Gastroesophageal sphincter (tissue), 4 donors: Measurements from ENCODE around the gene COG8. TPM values are rescaled to one million over a fixed set of nuclear protein-coding genes. Genes with fewer than 3 reads are reported as not detected.

Experiments used
- ATAC-seq: fragments of 150-250 bp; one replicate; pipeline ENCODE4 v1.9.1; 2016; ENCODE audit warnings: mild to moderate bottlenecking, moderate library complexity
- H3K27ac ChIP-seq, 4 donors: fragments of 200-600 bp; sonication (generic) in 3 of 4; 1 replicate in 3 of 4; 2 replicates in 1 of 4; pipeline ENCODE4 v1.5.1; 2016 to 2019
- H3K27me3 ChIP-seq: fragments of 200-600 bp; sonication (generic); one replicate; pipeline ENCODE4 v1.5.1; 2019
- H3K36me3 ChIP-seq, 2 donors: fragments of 200-600 bp; sonication (generic); one replicate each; pipeline ENCODE4 v1.5.1; 2019; ENCODE audit warnings: control low read depth in 1 of 2
- H3K4me1 ChIP-seq, 3 donors: fragments of 200-600 bp; sonication (generic); 1 replicate in 2 of 3; 2 replicates in 1 of 3; pipeline ENCODE4 v1.5.1; 2016 to 2019; ENCODE audit warnings: control low read depth in 2 of 3
- H3K4me3 ChIP-seq, 2 donors: fragments of 200-600 bp; sonication (generic); one replicate each; pipeline ENCODE4 v1.5.1; 2019; ENCODE audit warnings: mild to moderate bottlenecking in 1 of 2, moderate library complexity in 1 of 2
- H3K9me3 ChIP-seq, 3 donors: fragments of 200-600 bp; sonication (generic); one replicate each; pipeline ENCODE4 v1.5.1; 2017 to 2019; ENCODE audit warnings: control low read depth in 2 of 3
- CTCF ChIP-seq, 4 experiments: fragments of 200-600 bp in 2 of 4; fragments of 450-650 bp in 2 of 4; sonication (generic) in 1 of 4; IDR thresholded peaks; one replicate each; pipeline ENCODE4 v1.5.1; 2017 to 2019; ENCODE audit warnings: antibody characterized with exemption in 4 of 4, mild to moderate bottlenecking in 2 of 4, moderate library complexity in 2 of 4
- EP300 ChIP-seq: sonication (generic); formaldehyde crosslinking; IDR thresholded peaks from one replicate; pipeline ENCODE4 v1.6.1; 2017; ENCODE audit warnings: antibody characterized with exemption, mild to moderate bottlenecking
- POLR2A ChIP-seq, 2 donors: fragments of 450-650 bp; IDR thresholded peaks; one replicate each; pipeline ENCODE4 v1.6.1; 2017; ENCODE audit warnings: antibody characterized with exemption in 2 of 2, mild to moderate bottlenecking in 2 of 2, moderate library complexity in 1 of 2
- POLR2AphosphoS5 ChIP-seq: sonication (generic); formaldehyde crosslinking; IDR thresholded peaks from one replicate; pipeline ENCODE4 v1.6.1; 2017; ENCODE audit warnings: antibody characterized with exemption
- WGBS, 2 donors: methylation state at CpG; one replicate each; pipeline ENCODE4 v1.1.5; 2018; ENCODE audit warnings: low coverage in 1 of 2; 5-methylcytosine and 5-hydroxymethylcytosine counted together
- total RNA-seq, 4 donors: library from RNA; depleted of rRNA; stranded (reverse); fragments of >200 nt; gene quantifications; one replicate each; pipeline ENCODE4 v1.1.0, GENCODE V29; 2016

The COG8 gene
- total RNA-seq, 4 donors from 2014 or later: 33.3 to 48.6 (median 43.5) TPM

DNA sequence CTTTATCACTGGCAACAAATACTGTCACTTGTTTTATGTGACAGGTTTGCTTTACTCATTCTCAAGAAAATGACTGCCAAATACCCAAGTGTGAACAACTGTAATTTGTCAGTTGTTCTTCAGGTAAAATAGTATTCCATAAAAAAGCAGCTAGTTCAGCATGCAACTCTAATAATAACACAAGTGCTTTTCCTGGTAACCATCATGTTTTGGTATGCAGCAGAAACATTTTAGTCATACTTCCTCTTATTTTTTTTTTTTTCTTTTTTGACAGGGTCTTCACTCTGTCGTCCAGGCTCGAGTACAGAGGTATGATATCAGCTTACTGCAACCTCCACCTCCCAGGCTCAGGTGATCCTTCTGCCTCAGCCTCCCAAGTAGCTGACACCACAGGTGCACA, 41.9 kb upstream of the COG8 start:
- Histone ChIP-seq H3K27ac (no peak overlapping the region), H3K4me1 (peaks cover 0 to 36% (median 0%) of the 10 kb centered on the region in 3 donors), H3K36me3 (peaks cover 0 to 81% of the 10 kb centered on the region in 2 donors), H3K4me3 (no peak overlapping the region), H3K9me3 (no peaks in the 10 kb centered on the region), H3K27me3 (no peaks in the 10 kb centered on the region)
- 51 to 72% methylated on average over 2 of the region's 2 CpGs for WGBS, 2 donors
- ATAC-seq: no peak
- TF ChIP-seq CTCF (IDR thresholded peaks at IDR 0.05): no peak
- TF ChIP-seq EP300: no peak

- TF ChIP-seq EP300 (no peak), POLR2A (IDR thresholded peaks at IDR 0.05) (no peak), CTCF (IDR thresholded peaks at IDR 0.05) (no peak), POLR2AphosphoS5 (no peak)
- Histone ChIP-seq H3K27ac (no peak overlapping the region), H3K36me3 (peaks cover 0 to 85% of the 10 kb centered on the region in 2 donors), H3K4me1 (peaks cover 0 to 20% (median 0%) of the 10 kb centered on the region in 3 donors), H3K27me3 (no peaks in the 10 kb centered on the region), H3K9me3 (no peaks in the 10 kb centered on the region), H3K4me3 (no peak overlapping the region)
- no peak for ATAC-seq
- WGBS, 2 donors: 30 to 50% methylated on average over 1 of the region's 1 CpG
Measured at GRCh38 chr16:69378760-69379159, 39.4 kb upstream of the COG8 start.

DNA sequence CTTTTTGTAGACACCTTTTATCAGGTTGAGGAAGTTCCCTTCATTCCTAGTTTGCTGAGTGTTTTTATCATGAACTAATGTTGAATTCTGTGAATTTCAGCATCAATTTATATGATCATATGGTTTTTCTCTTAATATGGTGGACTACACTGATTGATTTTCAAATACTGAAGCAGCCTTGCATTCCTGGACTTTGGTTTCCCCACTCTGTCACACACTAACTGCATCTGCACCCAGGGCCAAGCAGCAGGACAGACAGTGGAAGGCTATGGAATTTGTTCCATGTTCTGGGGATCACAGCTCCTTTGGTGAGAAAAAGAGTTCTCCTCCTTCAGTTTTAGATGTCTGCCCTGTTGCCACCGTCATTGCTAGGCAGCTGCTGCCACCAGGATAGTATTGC, 38.7 kb upstream of the COG8 start:
- H3K36me3 ChIP-seq: peaks cover 0 to 85% of the 10 kb centered on the region in 2 donors
- no peak for ATAC-seq
- H3K4me3 ChIP-seq: no peak overlapping the region
- no peaks in the 10 kb centered on the region for H3K9me3 ChIP-seq
- peaks cover 0 to 15% (median 0%) of the 10 kb centered on the region in 3 donors for H3K4me1 ChIP-seq
- no peaks in the 10 kb centered on the region for H3K27me3 ChIP-seq
- 100% methylated on average over 1 of the region's 1 CpG; no CpG with 5 or more reads in 1 of the 2 donors for WGBS, 2 donors
- H3K27ac ChIP-seq: no peak overlapping the region
- TF ChIP-seq EP300 (no peak), POLR2A (IDR thresholded peaks at IDR 0.05) (no peak), POLR2AphosphoS5 (no peak), CTCF (IDR thresholded peaks at IDR 0.05) (no peak)

DNA sequence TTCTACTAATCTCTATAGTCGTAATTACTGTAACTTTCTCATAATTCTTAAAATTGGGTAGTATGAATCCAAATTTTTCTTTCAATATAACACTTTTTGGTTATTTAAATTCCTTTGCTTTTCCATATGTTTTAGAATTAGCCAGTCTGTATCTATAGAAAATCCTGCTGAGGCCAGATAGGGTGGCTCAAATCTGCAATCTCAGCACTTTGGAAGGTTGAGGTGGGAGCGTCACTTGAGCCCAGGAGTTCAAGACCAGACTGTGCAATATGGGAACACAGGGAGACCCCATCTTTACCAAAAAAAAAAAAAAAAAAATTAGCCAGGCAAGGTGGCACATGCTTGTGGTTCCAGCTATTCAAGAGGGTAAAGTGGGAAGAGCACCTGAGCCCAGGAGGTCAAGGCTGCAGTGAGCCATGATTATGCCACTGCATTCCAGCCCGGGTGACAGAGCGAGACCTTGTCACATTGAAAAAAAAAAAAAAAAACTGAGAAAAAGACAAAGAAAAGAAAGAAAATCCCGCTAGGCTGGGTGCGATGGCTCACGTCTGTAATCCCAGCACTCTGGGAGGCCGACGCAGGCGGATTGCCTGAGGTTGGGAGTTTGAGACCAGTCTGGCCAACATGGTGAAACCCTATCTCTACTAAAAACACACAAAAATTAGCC, 37.2 kb upstream of the COG8 start:
- no peaks in the 10 kb centered on the region for H3K27me3 ChIP-seq
- peaks cover 0 to 84% of the 10 kb centered on the region in 2 donors for H3K36me3 ChIP-seq
- no peaks in the 10 kb centered on the region for H3K9me3 ChIP-seq
- no peak overlapping the region for H3K4me3 ChIP-seq
- ATAC-seq: no peak
- 90 to 92% methylated on average over 6 to 8 of the region's 10 CpGs for WGBS, 2 donors
- no peak overlapping the region for H3K27ac ChIP-seq
- no peak for TF ChIP-seq POLR2AphosphoS5
- TF ChIP-seq EP300: no peak
- TF ChIP-seq POLR2A (IDR thresholded peaks at IDR 0.05): no peak
- TF ChIP-seq CTCF (IDR thresholded peaks at IDR 0.05): no peak
- peaks cover 0 to 1% (median 0%) of the 10 kb centered on the region in 3 donors for H3K4me1 ChIP-seq

- TF ChIP-seq POLR2A (IDR thresholded peaks at IDR 0.05) (no peak), CTCF (IDR thresholded peaks at IDR 0.05) (no peak), POLR2AphosphoS5 (no peak), EP300 (no peak)
- H3K4me3 ChIP-seq: no peak overlapping the region
- peaks cover 0 to 84% of the 10 kb centered on the region in 2 donors for H3K36me3 ChIP-seq
- no peaks in the 10 kb centered on the region for H3K9me3 ChIP-seq
- no peak overlapping the region for H3K27ac ChIP-seq
- H3K4me1 ChIP-seq: no peaks in the 10 kb centered on the region
- ATAC-seq: no peak
- 86% methylated on average over 1 of the region's 1 CpG; no CpG with 5 or more reads in 1 of the 2 donors for WGBS, 2 donors
- no peaks in the 10 kb centered on the region for H3K27me3 ChIP-seq
Measured at GRCh38 chr16:69373019-69373418, 33.7 kb upstream of the COG8 start.
